Small intestine (tissue), 7 donors: ENCODE data around the gene TIMM17B. TPM values are rescaled to one million over a fixed set of nuclear protein-coding genes. Genes with fewer than 3 reads are reported as not detected.

Experiments
- DNase-seq, 2 donors: peaks; one replicate each; pipeline versions ENCODE4 v3.0.0 to v3.0.0-alpha.2; 2013
- FAIRE-seq: peaks from 2 replicates; lab custom pipeline; 2012; peaks lifted over from hg19 to GRCh38; lab: Jason Lieb, UNC
- H3K27ac ChIP-seq, 3 donors: one replicate each; pipeline ENCODE4 v1.5.1; 2013; ENCODE audit warnings: low read length in 2 of 3, mild to moderate bottlenecking in 2 of 3, control low read depth in 1 of 3, inconsistent platforms in 1 of 3, low read depth in 1 of 3, moderate library complexity in 1 of 3
- H3K27me3 ChIP-seq, 3 donors: one replicate each; pipeline ENCODE4 v1.6.1; 2013; ENCODE audit warnings: low read length in 3 of 3, inconsistent platforms in 1 of 3; ENCODE audit not compliant: control insufficient read depth in 3 of 3, insufficient read depth in 3 of 3
- H3K36me3 ChIP-seq, 3 donors: one replicate each; pipeline ENCODE4 v1.6.1; 2013; ENCODE audit warnings: low read length in 3 of 3, inconsistent platforms in 1 of 3, low read depth in 1 of 3, mild to moderate bottlenecking in 1 of 3, moderate library complexity in 1 of 3; ENCODE audit not compliant: control insufficient read depth in 3 of 3, insufficient read depth in 2 of 3
- H3K4me1 ChIP-seq, 3 donors: one replicate each; pipeline ENCODE4 v1.6.1; 2013; ENCODE audit warnings: low read length in 2 of 3, inconsistent platforms in 1 of 3, low read depth in 1 of 3, mild to moderate bottlenecking in 1 of 3, moderate library complexity in 1 of 3; ENCODE audit not compliant: control insufficient read depth in 3 of 3, insufficient read depth in 2 of 3
- H3K4me3 ChIP-seq, 3 donors: one replicate each; pipeline ENCODE4 v1.5.1; 2013; ENCODE audit warnings: low read length in 3 of 3, control low read depth in 1 of 3, inconsistent platforms in 1 of 3, low read depth in 1 of 3, mild to moderate bottlenecking in 1 of 3, moderate library complexity in 1 of 3
- H3K9me3 ChIP-seq, 2 donors: one replicate each; pipeline ENCODE4 v1.6.1; 2013; ENCODE audit warnings: low read depth in 1 of 2, low read length in 1 of 2; ENCODE audit not compliant: control insufficient read depth in 2 of 2, insufficient read depth in 1 of 2
- WGBS, 3 donors: extraction: QIAGEN DNeasy Blood & Tissue Kit; methylation state at CpG; one replicate each; pipeline ENCODE4 v1.1.7; 2013; 5-methylcytosine and 5-hydroxymethylcytosine counted together
- polyA plus RNA-seq, 4 donors: library from polyadenylated mRNA; stranded (reverse) in 3 of 4; unstranded in 1 of 4; fragments of 200-250 nt in 3 of 4; fragments of 120-200 nt in 1 of 4; gene quantifications; one replicate each; pipeline versions ENCODE4 v1.2.1 to v1.2.3, GENCODE V29; 2013
- donor health status: healthy with polysubstance abuse.
- donor health status: control.
- donor health status: control.
- donor health status: Bipolar disorder and iron deficiency.
- donor health status: healthy.

TIMM17B gene
- polyA plus RNA-seq, 4 donors: 43.3 to 72.5 (median 66.1) TPM

DNA sequence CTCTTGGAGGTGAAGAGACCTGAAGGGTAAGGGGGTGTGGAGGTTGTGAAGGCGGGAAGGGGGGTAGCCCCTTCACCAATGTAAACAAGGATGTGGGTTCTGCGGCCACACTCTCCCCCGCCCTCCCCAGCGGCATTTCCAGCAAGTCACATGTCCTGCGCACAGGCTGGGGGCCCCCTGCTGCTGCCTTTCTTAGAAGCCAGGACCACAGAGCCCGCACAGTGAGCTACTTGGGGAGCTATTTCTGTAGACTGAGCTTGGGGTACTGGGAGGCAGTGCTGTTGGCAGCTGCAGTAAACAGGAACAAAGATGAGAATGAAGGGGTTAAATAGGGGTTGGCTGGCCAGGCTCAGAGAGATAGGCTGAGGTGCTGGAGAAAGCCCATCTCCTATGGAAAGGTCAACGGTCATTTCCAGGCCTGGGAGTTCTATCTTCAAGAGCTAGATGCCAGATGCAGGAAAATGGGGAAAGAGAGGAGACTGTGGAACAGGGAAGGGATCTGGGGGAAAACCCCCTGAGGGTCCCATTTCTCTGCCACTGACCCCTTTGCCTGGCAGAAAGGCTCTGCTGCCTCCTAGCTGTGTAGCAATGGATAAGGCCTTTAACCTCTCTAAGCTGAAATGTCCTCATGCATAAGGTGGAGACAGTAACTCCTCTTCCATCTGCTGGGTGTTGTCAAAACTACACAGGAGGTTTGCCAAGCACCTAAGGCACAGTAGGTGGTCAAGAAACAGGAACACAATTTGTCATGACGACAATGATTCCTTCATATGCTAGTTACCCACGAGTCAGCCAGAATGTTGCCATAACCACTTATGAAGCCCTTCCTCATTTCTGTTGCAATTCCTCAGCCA lies 39.7 kb upstream of the TIMM17B start:
- Histone ChIP-seq H3K9me3 (no peaks in the 10 kb centered on the region), H3K36me3 (peaks cover 0 to 60% (median 3%) of the 10 kb centered on the region in 3 donors), H3K4me3 (no peak overlapping the region), H3K4me1 (peaks cover 3 to 51% (median 4%) of the 10 kb centered on the region in 3 donors), H3K27ac (peak overlapping the region in 2 of 3 donors; percentile 50 to 78), H3K27me3 (no peaks in the 10 kb centered on the region)
- WGBS, 3 donors: 32 to 48% (median 33%) methylated on average over 8 to 9 of the region's 9 CpGs
- no peak for FAIRE-seq
- peak; percentile 41 to 57 for DNase-seq

GRCh38 chrX:48936429-48937053 lies 39.0 kb upstream of the TIMM17B start:
- Histone ChIP-seq H3K4me3 (no peak overlapping the region), H3K27ac (peak overlapping the region in 2 of 3 donors; percentile 50 to 78)
- FAIRE-seq: no peak

GRCh38 chrX:48935301-48935670 lies 37.7 kb upstream of the TIMM17B start:
- Histone ChIP-seq H3K4me1 (peaks cover 0 to 39% (median 0%) of the 10 kb centered on the region in 3 donors), H3K27me3 (no peaks in the 10 kb centered on the region), H3K36me3 (peaks cover 0 to 56% (median 3%) of the 10 kb centered on the region in 3 donors), H3K9me3 (no peaks in the 10 kb centered on the region), H3K4me3 (no peak overlapping the region), H3K27ac (peak overlapping the region in 1 of 3 donors; percentile 11)
- FAIRE-seq (no peak), DNase-seq (no peak)
- 85 to 100% (median 90%) methylated on average over 1 of the region's 1 CpG for WGBS, 3 donors

More at GRCh38 chrX:48936429-48937053, 39.0 kb upstream of the TIMM17B start:
- DNase-seq: no peak
- Histone ChIP-seq H3K9me3 (no peaks in the 10 kb centered on the region), H3K27me3 (no peaks in the 10 kb centered on the region), H3K4me1 (peaks cover 3 to 50% (median 4%) of the 10 kb centered on the region in 3 donors), H3K36me3 (peaks cover 0 to 61% (median 3%) of the 10 kb centered on the region in 3 donors)
- 76 to 87% (median 83%) methylated on average over 8 of the region's 8 CpGs for WGBS, 3 donors

DNA sequence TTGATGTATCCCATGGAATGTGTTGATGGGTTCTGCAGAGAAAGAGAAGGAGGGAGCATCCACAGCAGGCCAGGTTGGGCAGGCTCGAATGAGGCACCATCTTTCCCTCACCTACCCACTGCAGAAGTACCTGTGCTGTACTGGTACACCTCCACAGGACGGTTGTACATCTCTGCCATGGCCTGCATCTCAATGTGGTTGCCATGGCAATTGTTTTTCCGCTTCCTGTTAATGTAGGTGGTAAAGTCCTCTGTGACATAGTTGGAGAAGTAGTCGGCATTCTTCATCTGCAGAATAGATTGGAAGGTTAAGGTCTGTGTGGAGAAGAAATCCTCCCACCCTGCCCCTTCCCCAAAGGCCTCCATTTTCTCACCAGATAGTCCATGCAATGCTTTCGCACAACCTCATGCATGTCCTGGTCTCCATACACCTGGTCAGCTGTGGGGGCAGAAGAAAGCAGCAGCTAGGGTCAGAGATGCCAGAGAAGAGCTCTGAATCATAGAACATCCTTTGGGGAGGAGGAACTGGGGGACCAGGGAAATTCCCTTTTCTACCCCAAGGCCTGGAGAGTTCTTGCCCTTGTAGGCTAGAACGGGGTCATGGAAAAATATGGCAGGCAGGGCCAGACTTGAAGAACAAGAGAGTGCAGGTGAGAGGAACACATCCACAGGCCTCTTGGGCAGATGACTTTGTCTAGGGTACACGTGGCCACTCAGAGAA lies 37.2 kb upstream of the TIMM17B start:
- DNase-seq (no peak), FAIRE-seq (no peak)
- Histone ChIP-seq H3K4me1 (peaks cover 0 to 34% (median 0%) of the 10 kb centered on the region in 3 donors), H3K36me3 (peaks cover 0 to 52% (median 3%) of the 10 kb centered on the region in 3 donors), H3K4me3 (no peak overlapping the region), H3K9me3 (no peaks in the 10 kb centered on the region), H3K27ac (peak overlapping the region in 1 of 3 donors; percentile 54), H3K27me3 (no peaks in the 10 kb centered on the region)
- 70 to 81% (median 70%) methylated on average over 7 of the region's 7 CpGs for WGBS, 3 donors

DNA sequence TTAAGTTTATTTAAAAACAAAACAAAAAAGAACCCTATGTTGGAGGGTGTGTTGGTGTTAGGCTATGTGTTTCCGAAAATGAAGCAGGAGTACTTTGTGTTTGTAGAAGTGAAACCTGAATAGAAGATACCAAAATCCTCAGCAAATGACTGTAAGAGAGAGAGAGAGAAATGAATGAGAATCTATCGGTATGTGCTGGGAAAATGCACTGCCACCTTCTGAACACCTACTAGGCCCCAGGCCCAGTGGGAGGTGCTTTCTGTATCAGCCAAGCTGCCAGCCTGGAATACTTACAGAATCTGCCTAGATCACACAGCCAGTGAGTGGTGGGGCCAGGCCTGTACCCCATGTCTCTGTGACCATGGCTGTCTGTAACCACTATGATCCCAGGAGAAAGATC lies 36.2 kb upstream of the TIMM17B start:
- Histone ChIP-seq H3K36me3 (peaks cover 0 to 45% (median 3%) of the 10 kb centered on the region in 3 donors), H3K27ac (peak overlapping the region in 1 of 3 donors; percentile 54), H3K27me3 (no peaks in the 10 kb centered on the region), H3K4me1 (peaks cover 0 to 25% (median 0%) of the 10 kb centered on the region in 3 donors), H3K4me3 (no peak overlapping the region), H3K9me3 (no peaks in the 10 kb centered on the region)
- no peak for DNase-seq
- FAIRE-seq: no peak
- 72 to 97% (median 93%) methylated on average over 2 of the region's 2 CpGs for whole genome bisulfite sequencing, 3 donors

GRCh38 chrX:48927736-48928382 lies 30.3 kb upstream of the TIMM17B start:
- WGBS, 3 donors: 33 to 52% (median 39%) methylated on average over 2 of the region's 2 CpGs
- no peak overlapping the region for H3K27ac ChIP-seq
- no peaks in the 10 kb centered on the region for H3K27me3 ChIP-seq
- peaks cover 0 to 2% (median 0%) of the 10 kb centered on the region in 3 donors for H3K4me1 ChIP-seq
- no peaks in the 10 kb centered on the region for H3K9me3 ChIP-seq
- DNase-seq: no peak
- H3K4me3 ChIP-seq: no peak overlapping the region
- H3K36me3 ChIP-seq: peaks cover 3 to 51% (median 7%) of the 10 kb centered on the region in 3 donors
- no peak for FAIRE-seq

DNA sequence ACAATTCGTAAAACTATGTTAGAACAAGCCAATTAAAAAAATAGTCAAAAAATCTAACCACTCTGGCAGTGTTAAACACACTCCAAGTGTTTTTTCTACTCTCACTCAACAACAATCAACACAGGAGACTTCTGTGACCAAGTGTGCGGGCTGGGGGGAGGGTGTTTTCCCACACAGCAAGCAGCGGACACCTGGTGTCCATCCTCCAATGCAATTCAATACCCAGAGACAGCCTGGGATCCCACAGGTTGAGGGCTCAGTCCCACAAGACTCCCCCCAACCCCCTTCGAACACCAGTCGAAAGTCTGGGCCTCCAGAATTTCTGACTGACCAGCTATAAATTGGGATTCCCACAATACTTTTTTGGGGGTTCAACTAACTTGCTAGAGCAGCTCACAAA lies 29.6 kb upstream of the TIMM17B start:
- WGBS, 3 donors: 73 to 89% (median 85%) methylated on average over 5 of the region's 5 CpGs
- H3K4me3 ChIP-seq: no peak overlapping the region
- peaks cover 7 to 51% (median 7%) of the 10 kb centered on the region in 3 donors for H3K36me3 ChIP-seq
- H3K4me1 ChIP-seq: peaks cover 0 to 2% (median 0%) of the 10 kb centered on the region in 3 donors
- no peak for FAIRE-seq
- H3K27me3 ChIP-seq: no peaks in the 10 kb centered on the region
- no peaks in the 10 kb centered on the region for H3K9me3 ChIP-seq
- no peak for DNase-seq
- no peak overlapping the region for H3K27ac ChIP-seq
